Middle frontal gyrus (tissue), 1 donor: ENCODE measurements around the gene MYO7A.

Source experiments
- DNase-seq: peaks from one replicate; pipeline ENCODE4 v3.0.0-alpha.2; 2015; ENCODE audit warnings: low spot score; ENCODE audit errors: extremely low spot score

Gene MYO7A

DNA sequence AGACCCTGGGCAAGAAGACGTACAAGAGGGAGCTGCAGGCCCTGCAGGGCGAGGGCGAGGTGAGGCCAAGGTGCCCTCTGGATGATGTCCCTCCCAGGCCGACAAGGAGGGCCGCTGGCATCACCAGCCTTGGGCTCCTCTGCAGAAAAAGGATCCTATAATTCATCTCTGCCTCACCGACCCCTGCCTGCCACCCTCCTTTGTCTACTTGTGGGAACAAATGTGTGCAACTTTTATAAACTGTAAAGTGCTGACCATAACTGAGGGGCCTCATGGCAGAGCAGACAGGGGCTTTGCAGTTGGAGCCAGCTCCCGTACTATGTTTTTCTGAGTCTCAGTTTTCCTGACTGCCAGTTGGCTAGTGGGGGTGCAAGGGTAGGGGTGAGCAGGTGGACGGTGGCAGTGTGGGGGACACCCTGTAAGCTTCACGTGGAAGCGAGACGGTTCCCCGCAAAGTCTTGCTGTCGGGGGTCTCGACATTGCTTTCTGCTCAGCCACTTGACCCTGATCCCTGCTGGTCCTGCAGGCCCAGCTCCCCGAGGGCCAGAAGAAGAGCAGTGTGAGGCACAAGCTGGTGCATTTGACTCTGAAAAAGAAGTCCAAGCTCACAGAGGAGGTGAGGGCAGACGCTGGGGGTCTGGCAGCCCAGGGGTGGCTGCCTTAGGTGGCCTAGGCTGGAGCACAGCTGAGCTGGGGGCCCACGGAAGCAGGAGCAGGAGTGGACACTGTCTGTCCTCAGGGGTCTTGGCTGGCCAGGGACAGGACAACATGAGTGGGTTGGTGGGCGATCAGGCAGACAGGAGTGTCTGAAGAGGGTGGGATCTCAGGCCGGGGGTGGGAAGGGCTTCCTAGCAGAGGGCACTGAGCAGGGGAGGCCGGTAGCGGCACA, 54.7 kb downstream of the MYO7A start:
- DNase-seq: no peak

DNA sequence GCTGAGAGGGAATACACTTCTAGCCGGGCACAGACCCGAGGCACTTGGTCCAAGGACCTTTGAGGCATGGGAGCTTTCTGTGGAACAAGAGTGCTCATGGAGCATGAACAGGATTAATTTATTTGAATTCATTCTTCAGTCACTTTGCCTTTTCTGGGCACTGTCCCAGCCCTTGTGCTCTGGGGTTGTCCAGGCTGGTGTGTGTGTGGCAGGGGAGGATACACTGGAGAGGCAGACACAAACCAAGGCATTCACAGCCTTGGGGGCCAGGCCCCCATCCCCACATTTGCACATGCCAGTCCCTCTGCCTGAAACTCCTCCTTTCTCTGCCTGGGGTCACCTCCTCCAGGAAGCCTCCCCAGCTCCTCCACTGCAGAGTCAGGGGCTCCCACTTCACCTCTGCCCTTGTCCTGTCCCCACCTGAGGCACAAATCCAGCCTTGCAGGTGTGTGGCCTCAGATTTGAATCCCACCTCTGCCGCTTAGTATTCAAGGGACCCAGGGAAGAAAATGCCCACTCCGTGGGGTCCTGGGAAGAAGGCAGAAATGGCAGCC, 55.5 kb downstream of the MYO7A start:
- no peak for DNase-seq

DNA sequence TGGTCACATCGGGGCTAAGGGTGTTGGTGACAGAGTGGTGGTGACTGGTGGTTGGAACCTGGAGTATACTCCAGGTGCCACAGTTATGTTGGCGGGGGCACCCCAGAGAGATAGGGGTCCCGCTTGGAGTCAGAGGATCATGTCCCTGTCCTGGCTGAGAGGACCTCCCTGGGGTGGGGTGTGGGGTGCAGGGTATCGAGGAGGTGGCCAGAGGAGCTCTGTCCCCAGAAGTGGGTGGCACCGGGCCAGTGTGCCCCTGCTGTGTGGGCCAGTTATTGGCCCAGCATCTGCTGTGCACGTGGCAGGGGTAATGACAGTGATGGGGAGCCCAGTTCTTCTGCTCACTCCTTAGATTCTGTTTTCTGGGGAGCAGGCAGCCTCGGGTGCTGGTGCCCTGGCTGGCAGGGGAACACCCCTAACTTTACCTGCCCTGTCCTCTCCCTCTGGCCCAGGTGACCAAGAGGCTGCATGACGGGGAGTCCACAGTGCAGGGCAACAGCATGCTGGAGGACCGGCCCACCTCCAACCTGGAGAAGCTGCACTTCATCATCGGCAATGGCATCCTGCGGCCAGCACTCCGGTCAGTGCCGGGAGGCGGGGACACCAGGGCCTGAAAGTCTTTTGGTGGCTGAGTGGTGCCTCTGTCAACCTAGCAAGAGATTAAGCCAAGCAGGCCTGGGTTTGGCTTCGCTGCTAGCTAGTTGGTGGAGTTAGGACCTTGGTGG, 56.3 kb downstream of the MYO7A start:
- DNase-seq: no peak

DNA sequence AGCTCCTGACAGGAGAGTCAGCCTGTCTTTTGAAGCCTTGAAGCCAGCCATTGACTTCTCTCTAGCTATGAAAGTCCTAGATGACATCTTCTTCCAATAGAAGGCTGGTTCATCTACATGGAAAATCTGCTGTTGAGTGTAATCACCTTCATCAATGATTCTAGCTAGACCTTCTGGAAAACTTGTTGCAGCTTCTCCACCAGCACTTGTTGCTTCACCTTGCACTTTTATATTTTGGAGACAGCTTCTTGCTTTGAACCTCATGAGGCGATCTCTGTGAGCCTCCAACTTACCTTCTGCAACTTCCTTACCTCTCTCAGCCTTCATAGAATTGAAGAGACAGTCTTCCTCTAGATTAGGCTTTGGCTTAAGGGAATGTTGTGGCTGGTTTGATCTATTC, 58.3 kb downstream of the MYO7A start:
- no peak for DNase-seq

DNA sequence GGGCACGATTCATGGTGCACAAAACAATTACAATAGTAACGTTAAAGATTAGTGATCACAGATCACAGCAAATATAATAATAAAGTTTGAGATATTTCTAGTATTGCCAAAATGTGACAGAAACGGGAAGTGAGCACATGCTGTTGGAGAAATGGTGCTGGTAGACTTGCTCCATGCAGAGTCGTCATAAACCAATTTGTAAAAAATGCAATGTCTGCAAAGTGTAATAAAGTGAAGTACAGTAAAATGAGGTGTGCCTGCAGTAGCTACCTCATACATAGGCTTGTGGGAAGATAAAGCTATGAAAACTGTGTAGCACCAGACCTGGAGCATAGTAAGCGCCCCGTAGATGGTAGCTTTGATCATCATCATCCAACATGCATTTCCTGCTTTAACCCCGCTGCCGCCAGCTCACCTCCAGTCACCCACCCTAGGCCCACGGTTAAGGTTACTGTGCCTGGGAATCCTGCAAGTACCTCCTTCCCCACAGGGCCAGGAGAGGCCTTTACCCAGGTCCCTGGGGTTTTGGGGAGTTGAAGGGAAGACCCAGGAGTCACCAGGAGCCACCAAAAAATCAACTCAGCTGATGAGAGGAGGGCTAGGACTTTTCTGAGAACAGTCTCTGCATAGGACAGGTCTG, 59.2 kb downstream of the MYO7A start:
- DNase-seq: no peak

DNA sequence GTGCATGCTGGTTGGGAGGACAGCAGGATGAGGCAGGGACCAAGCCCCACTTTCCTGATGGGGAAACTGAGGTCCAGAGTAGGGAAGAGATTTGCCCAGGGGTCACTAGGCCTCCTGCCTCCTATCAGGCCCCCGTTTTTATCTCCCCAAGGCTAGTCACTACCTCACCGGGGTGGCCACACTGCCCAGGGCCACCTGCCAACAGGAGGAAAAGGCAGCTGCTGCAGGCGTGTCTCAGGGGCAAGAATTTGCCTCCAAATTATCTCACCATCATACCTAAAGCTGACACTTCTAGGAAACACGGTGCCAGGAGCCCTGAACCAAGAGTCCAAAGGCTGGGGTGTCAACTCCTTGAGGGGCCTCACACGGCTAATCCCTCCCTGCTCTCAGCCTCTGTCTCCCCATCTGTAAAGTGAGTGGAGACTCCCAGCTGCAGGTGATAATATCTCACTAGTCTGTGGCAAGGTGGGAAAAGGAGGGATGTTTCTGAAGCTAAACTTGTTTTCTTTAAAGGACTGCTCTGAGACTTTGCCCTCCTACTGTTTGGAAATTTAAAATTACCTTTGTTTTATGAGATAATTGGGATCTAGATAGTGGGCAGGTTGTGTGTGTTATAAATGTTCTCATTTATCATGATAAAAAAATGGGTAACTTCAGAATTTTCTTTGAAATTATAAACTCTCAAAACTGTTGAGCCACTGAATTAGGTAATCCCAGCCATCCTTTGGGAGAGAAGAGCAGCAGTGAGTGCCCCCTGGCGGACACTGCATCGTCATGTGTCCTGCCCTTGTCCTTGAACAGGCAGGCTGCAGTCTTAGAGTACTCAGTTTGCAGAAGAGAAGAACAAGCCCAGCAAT, 60.0 kb downstream of the MYO7A start:
- DNase-seq: peak; percentile 56

DNA sequence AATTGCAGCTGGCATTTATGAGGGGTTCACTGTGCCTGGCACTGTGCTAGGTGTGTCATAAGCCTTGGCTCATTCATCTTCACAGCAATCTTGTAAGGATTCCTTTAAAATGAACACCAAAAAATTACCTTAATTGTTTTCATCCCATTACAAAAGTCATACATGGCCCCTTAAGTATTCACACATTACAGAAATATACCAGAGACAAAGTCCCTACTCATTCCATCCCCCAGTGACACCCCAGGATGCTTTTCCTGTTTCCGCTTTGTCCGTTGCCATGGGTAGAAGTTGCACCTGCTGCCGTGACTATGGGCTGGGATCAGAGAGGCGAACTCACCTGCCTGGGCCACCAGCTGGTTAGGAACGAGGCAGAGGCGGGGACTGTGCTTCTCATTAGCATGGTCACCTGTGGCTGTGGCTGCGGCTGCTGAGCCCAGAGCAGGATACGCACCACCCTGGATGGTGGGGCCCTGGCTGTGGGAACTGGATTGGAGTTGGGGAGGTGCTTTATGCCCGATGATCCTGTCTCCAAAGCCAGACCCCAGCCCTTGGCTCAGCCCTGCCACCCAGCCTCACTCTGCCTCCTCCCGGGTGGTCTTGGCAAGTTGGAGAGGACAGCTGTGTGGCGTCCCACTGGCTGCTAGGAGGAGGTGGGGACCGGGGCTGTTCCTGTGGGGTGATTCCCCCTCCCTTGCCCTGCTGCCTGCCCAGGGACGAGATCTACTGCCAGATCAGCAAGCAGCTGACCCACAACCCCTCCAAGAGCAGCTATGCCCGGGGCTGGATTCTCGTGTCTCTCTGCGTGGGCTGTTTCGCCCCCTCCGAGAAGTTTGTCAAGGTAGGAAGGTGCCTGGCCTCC, 60.8 kb downstream of the MYO7A start:
- DNase-seq: no peak

DNA sequence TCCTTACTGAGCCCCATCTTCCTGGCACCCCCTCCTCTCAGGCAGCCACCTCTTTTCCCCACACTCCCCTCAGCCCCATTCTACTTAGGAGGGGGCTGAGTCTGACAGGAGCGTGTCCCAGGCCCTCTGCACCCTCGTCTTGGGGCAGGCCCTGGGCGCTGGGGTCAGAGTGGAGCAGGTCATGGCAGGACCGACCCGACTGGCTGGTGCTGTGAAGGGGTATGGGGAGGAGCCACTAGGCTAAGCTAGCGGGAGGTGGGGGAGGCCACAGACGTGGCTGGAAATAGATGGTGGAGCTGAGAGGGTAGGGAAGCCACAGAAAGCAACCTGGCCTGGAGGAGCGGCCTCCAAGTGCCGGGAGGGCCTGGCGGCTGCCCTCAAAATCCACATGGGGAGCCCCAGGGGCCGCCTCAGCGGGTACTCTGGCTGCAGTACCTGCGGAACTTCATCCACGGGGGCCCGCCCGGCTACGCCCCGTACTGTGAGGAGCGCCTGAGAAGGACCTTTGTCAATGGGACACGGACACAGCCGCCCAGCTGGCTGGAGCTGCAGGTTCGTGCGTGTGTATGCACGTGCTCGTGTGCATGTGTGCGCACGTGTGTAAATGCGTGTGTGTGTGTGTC, 61.7 kb downstream of the MYO7A start:
- no peak for DNase-seq

DNA sequence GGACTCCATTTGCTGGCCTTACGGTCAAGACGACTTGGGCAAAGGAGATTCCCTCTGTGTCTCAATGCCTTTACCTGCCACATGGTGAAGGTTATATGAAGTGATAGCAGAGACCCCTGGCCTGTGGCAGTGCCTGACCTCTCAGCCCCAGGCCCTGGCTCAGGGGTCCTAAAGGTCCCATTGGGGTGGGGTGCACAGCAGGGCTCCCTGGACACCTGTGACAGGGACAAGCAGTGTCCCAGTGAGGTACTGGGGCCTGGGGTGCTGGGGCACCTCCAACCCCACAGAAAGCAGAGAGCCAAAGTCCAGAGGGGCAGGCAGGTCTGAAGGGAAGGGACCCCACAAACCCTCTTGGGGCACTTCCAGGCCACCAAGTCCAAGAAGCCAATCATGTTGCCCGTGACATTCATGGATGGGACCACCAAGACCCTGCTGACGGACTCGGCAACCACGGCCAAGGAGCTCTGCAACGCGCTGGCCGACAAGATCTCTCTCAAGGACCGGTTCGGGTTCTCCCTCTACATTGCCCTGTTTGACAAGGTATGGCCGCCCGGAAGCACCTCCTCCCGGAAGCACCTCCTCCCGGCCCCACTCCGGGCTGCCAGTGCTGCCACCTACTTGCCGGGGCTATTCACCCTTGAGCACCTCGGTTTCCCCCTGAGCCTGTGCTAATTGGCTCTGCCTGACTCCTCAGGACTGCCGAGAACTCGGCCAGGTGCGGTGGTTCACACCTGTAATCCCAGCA, 62.5 kb downstream of the MYO7A start:
- no peak for DNase-seq

DNA sequence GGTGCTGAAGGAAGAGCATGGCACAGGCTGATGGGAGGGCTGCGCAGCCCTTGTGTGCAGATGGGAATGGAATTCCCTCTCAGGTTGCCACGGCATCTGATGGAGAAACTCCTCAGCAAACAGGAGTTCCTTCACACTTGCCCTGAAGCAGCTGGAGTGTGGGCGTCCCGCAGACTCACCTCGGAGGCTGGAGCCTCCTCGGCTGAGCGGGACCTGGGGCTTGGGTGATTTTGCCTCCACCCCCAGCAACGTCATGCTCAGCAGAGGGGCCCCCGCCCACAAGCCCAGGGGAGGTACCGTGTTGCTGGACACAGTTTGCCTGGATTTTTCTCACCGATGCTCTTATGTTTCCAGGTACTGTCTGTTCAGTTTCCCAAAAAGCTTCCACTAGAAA, 63.4 kb downstream of the MYO7A start:
- DNase-seq: peak; percentile 18

DNA sequence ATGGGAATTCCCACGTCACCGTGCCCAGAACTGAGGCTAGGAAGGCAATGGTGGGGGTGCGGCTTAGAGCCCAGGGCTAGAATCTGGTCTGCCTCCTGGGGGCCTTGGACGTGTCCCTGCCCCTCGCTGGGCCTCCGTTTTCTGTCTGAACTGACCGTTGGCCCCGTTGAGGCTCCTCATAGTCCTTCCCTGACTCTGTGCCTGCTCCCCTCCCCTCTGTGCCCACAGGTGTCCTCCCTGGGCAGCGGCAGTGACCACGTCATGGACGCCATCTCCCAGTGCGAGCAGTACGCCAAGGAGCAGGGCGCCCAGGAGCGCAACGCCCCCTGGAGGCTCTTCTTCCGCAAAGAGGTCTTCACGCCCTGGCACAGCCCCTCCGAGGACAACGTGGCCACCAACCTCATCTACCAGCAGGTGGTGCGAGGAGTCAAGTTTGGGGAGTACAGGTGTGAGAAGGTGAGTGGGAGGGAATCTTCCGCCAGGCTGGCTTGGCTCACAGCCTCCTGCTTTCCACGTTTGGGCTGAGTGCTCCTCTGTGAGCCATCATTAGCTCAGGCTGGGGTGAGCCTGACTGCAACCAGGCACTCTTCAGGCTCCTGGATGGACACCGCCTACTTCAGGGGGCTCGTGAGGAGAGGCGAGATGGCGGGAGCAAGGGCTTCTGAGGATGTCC, 63.9 kb downstream of the MYO7A start:
- DNase-seq: no peak

DNA sequence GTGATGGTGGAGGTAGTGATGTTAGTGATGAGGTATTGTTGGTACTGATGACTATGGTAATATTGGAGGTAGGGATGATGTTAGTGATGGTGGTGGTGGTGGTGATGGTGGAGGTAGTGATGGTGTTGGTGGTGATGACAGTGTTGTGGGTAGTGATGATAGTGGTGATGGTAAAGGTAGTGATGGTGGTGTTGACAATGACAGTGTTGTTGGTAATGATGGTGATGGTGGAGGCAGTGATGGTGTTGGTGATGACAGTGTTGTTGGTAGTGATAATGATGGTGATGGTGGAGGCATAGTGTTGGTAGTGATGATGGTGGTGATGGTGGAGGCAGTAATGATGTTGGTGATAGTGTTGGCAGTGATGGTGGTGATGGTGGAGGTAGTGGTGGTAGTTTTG, 65.1 kb downstream of the MYO7A start:
- no peak for DNase-seq

DNA sequence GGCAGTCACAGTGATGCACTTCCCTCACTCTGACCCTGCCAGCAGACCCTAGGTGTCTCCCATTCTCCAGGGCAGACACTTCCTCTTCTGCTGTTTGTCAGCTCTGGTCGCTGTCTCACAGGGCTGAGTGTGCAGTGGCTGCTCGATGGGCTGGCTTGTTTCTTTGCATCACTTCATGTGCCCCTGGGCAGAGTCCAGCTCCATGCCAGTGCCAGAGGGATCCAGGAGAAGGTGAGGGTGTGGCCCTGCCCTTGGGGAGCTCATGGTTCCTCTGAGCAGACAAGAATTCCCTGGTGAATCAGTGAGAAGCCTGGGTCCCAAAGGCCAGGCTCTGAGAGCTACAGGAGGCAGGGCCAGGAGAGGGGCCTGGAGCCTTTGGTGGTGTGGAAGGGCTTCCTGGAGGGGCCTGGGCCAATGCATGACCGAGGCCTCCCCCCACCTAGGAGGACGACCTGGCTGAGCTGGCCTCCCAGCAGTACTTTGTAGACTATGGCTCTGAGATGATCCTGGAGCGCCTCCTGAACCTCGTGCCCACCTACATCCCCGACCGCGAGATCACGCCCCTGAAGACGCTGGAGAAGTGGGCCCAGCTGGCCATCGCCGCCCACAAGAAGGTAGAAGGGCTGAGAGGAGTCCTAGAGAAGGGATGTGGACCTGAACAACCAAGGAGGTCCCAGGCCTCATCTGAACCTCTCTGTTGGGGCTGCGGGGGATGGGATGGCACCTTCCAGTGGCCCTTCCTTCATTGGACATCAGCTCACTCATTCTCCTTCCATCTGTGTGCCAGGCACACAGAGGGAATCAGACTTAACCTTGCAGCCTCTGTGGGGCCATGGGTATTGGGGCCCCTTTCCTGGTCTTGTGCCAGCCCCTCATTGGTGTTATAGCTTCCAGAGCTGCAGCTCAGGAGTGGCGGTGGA, 66.1 kb downstream of the MYO7A start:
- DNase-seq: no peak

DNA sequence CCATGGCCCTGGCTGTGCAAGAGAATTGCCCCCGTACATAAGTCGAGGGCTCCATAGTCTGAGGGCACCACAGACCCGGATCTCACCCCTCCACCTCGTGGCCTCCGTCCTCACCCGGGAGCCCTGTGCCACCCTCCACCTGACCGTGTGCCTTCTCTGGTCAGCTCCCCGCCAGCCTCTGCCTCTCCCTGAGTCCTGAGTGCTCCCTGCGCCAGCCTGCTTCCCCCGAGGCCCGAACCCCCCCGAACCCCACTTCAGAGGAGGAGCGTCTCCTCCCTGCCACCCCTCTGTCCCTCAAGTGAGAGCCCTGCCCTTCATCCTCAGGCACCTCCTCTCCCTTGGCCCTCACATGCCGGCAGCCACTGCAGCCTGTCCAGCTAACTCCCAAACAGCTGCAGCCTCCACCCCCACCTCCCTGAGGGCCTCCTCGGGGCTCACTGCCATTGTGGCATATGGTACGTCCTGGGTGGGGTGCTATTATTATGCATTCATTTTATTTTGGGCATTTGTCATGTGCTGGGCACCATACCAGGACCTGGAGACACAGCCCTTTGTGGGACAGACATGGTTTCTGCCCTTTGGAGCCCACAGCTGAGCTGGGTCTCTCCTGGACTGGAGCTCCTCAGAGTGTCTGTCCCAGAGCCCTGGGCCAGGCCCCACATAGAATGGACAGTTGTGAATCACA, 67.2 kb downstream of the MYO7A start:
- no peak for DNase-seq

DNA sequence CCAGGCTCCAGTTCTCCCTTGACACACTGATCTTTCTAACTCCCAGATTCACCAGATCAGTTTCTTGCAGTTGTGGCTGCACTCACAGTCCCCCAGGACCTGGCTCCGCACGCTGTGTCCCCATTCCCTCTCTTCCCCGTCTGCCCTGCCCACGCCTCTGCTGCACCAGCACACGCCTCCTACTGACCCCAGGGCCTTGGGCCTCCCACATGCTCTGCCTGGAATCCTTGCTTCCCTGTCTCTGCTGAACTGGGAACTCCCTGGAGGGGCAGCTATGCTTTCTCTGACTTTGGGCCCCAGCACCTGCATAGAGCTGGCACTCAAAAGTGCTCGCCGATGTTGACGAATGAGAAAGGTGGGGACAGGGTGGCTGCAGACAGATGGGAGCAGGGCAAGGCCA, 68.9 kb downstream of the MYO7A start:
- DNase-seq: no peak

DNA sequence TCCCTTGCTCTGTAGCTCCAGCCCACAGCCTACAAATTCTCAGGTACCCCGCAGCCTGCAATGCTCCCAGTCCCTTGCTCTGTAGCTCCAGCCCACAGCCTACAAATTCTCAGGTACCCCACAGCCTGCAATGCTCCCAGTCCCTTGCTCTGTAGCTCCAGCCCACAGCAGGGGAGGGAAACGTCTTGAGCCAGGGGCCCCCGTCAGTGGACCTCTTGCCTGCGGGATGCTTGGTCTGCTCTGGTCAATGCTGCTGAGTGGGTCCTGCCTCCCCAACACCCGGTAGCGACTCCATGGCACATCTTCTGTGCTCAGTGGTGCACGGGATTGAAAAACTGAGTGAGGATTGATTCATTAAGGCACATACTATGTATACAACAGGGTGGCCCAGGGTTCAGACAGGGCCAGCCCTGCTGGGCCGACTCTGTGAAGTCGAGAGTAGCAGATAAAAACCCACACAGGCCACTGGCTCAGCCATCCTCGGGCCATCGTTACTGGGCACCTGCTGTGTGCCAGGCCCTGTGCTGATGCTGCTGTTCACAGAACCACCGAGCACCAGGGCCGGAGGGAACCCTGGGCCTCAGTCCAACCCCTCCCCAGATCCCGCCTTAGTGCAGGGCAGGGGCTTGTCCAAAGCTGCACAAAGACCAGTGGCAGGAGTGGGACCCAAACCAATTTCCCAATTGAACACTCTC, 69.7 kb downstream of the MYO7A start:
- DNase-seq: no peak
